ENCODE results near the gene FMN2. TPM values are rescaled to one million over a fixed set of nuclear protein-coding genes. Genes with fewer than 3 reads are reported as not detected.
A peak's percentile ranks its signal among the peaks of the same experiment; 100 is the strongest.

FMN2 gene
- total RNA-seq, 4 donors from 2014 or later = 3.6 to 35.5 (median 5.6) TPM

- intact Hi-C loops (cut with DNase I; ENCODE audit: low total_unique reads) (no loop called here), in situ Hi-C loops (cut with MboI; ENCODE audit: low pct_ligation_motif_present in 1 of 4, low pct_unique_long_range_greater_than_20kb in 1 of 4, low sequenced_read_pairs in 3 of 4) (no loop called here)
- TF ChIP-seq POLR2A (IDR thresholded peaks at IDR 0.05) (no peak), EP300 (IDR thresholded peaks at IDR 0.05; ENCODE audit: low read depth) (no peak), CTCF (IDR thresholded peaks at IDR 0.05) (no peak), POLR2AphosphoS5 (IDR thresholded peaks at IDR 0.05) (no peak)
- H3K27me3 ChIP-seq = peaks cover 2% of the 10 kb centered on the region
- no peaks in the 10 kb centered on the region for H3K36me3 ChIP-seq
- DNase-seq = no peak
- H3K9me3 ChIP-seq = no peaks in the 10 kb centered on the region
- peak overlapping the region in 2 of 4 donors; percentile 11 to 28 for H3K27ac ChIP-seq
- no peak overlapping the region for H3K4me3 ChIP-seq
- no peaks in the 10 kb centered on the region for H3K4me1 ChIP-seq
- 80 to 88% methylated on average over 2 to 7 of the region's 7 CpGs for WGBS, 2 donors (ENCODE audit: low coverage in 1 of 2)
These were observed 9.6 kb downstream of the FMN2 start for GRCh38 chr1:240101306-240101705.

- DNase-seq = no peak
- H3K4me3 ChIP-seq = no peak overlapping the region
- no peaks in the 10 kb centered on the region for H3K36me3 ChIP-seq
- in situ Hi-C loops (cut with MboI; ENCODE audit: low pct_ligation_motif_present in 1 of 4, low pct_unique_long_range_greater_than_20kb in 1 of 4, low sequenced_read_pairs in 3 of 4) (no loop called here), intact Hi-C loops (cut with DNase I; ENCODE audit: low total_unique reads) (no loop called here)
- no peaks in the 10 kb centered on the region for H3K9me3 ChIP-seq
- no peaks in the 10 kb centered on the region for H3K4me1 ChIP-seq
- no peak overlapping the region for H3K27ac ChIP-seq
- no peaks in the 10 kb centered on the region for H3K27me3 ChIP-seq
- 89 to 90% methylated on average over 3 of the region's 3 CpGs for WGBS, 2 donors (ENCODE audit: low coverage in 1 of 2)
- TF ChIP-seq EP300 (IDR thresholded peaks at IDR 0.05; ENCODE audit: low read depth) = no peak
- TF ChIP-seq POLR2AphosphoS5 (IDR thresholded peaks at IDR 0.05) = no peak
- TF ChIP-seq POLR2A (IDR thresholded peaks at IDR 0.05) = no peak
- TF ChIP-seq CTCF (IDR thresholded peaks at IDR 0.05) = no peak
These were observed 10.1 kb downstream of the FMN2 start for GRCh38 chr1:240101737-240102136.

GRCh38 chr1:240104672-240105071 lies 13.0 kb downstream of the FMN2 start:
- no peaks in the 10 kb centered on the region for H3K9me3 ChIP-seq
- H3K36me3 ChIP-seq = no peaks in the 10 kb centered on the region
- intact Hi-C loops (cut with DNase I; ENCODE audit: low total_unique reads) (no loop called here), in situ Hi-C loops (cut with MboI; ENCODE audit: low pct_ligation_motif_present in 1 of 4, low pct_unique_long_range_greater_than_20kb in 1 of 4, low sequenced_read_pairs in 3 of 4) (no loop called here)
- no peaks in the 10 kb centered on the region for H3K27me3 ChIP-seq
- TF ChIP-seq POLR2A (IDR thresholded peaks at IDR 0.05) = no peak
- no peak for TF ChIP-seq POLR2AphosphoS5 (IDR thresholded peaks at IDR 0.05)
- TF ChIP-seq EP300 (IDR thresholded peaks at IDR 0.05; ENCODE audit: low read depth) = no peak
- no peak for TF ChIP-seq CTCF (IDR thresholded peaks at IDR 0.05)
- no peak for DNase-seq
- peaks cover 0 to 3% (median under 1%) of the 10 kb centered on the region in 4 donors for H3K4me1 ChIP-seq
- H3K4me3 ChIP-seq = no peak overlapping the region
- no peak overlapping the region for H3K27ac ChIP-seq
- 73 to 77% methylated on average over 1 to 2 of the region's 2 CpGs for WGBS, 2 donors (ENCODE audit: low coverage in 1 of 2)

GRCh38 chr1:240107058-240107684 lies 15.5 kb downstream of the FMN2 start:
- 40 to 68% methylated on average over 2 to 3 of the region's 3 CpGs for WGBS, 2 donors (ENCODE audit: low coverage in 1 of 2)
- H3K4me1 ChIP-seq = peaks cover 0 to 28% (median 15%) of the 10 kb centered on the region in 4 donors
- in situ Hi-C loops (cut with MboI; ENCODE audit: low pct_ligation_motif_present in 1 of 4, low pct_unique_long_range_greater_than_20kb in 1 of 4, low sequenced_read_pairs in 3 of 4) = no loop called here

More at GRCh38 chr1:240107058-240107684, 15.5 kb downstream of the FMN2 start:
- intact Hi-C loops (cut with DNase I; ENCODE audit: low total_unique reads) = no loop called here
- DNase-seq = no peak
- H3K27me3 ChIP-seq = no peaks in the 10 kb centered on the region
- no peak for TF ChIP-seq POLR2AphosphoS5 (IDR thresholded peaks at IDR 0.05)
- TF ChIP-seq POLR2A (IDR thresholded peaks at IDR 0.05) = no peak
- no peak for TF ChIP-seq CTCF (IDR thresholded peaks at IDR 0.05)
- no peak for TF ChIP-seq EP300 (IDR thresholded peaks at IDR 0.05; ENCODE audit: low read depth)
- no peaks in the 10 kb centered on the region for H3K9me3 ChIP-seq
- no peak overlapping the region for H3K27ac ChIP-seq
- no peaks in the 10 kb centered on the region for H3K36me3 ChIP-seq
- H3K4me3 ChIP-seq = no peak overlapping the region
